ENCODE data around the gene MEGF9. TPM values are rescaled to one million over a fixed set of nuclear protein-coding genes. Genes with fewer than 3 reads are reported as not detected.

Gene MEGF9
- polyA plus RNA-seq, 1 donor (not counting 4 experiments of a cell fraction or from before 2014, with no cell fraction given), result 11.2 TPM

Other genes with a start within 250 kb of the MEGF9 start
- 22.4 to 28.5 TPM (median 23.5 TPM) in 3 replicates for gene CDK5RAP2, start 134.3 kb downstream of the MEGF9 start, polyA plus RNA-seq
- gene FBXW2, start 78.9 kb upstream of the MEGF9 start, polyA plus RNA-seq, result 45.0 to 68.3 TPM (median 59.9 TPM) in 3 replicates
- 39.4 to 55.2 TPM (median 41.6 TPM) in 3 replicates for gene PSMD5, start 128.5 kb upstream of the MEGF9 start, polyA plus RNA-seq
- 7.3 to 31.4 TPM (median 11.7 TPM) in 3 replicates for gene PHF19, start 162.7 kb upstream of the MEGF9 start, polyA plus RNA-seq
- 0.71 to 2.5 TPM (median 1.2 TPM) in 3 replicates for gene TRAF1, start 212.3 kb upstream of the MEGF9 start, polyA plus RNA-seq

Measured in keratinocyte (primary cell).